IPS-NIHi7 (cell line): ENCODE results near the gene TDP1.
"Not testable (repeated sequence)": the region's sequence is repeated elsewhere in the genome, so short reads cannot be mapped to it uniquely, and the experiment has no call there.

ENCODE experiments used
- DNase-seq: peaks from one replicate; pipeline ENCODE4 v3.0.0; 2012; ENCODE audit warnings: mixed read lengths; ENCODE audit errors: extremely low spot score

The TDP1 gene

GRCh38 chr14:89990218-89990617 is 34.5 kb downstream of the TDP1 start:
- DNase-seq, result no peak

- DNase-seq, result no peak
Observed at GRCh38 chr14:89990623-89991275, 35.0 kb downstream of the TDP1 start.

- no peak for DNase-seq
Observed at GRCh38 chr14:89992273-89992672, 36.5 kb downstream of the TDP1 start.

GRCh38 chr14:89996963-89997362 is 41.2 kb downstream of the TDP1 start:
- DNase-seq, result no peak

GRCh38 chr14:90000935-90001334 is 45.2 kb downstream of the TDP1 start:
- no peak for DNase-seq

GRCh38 chr14:90003526-90004307 is 48.0 kb downstream of the TDP1 start:
- no peak for DNase-seq

- no peak for DNase-seq
Observed at GRCh38 chr14:90005441-90005840, 49.7 kb downstream of the TDP1 start.

- DNase-seq, result no peak
Observed at GRCh38 chr14:90005939-90006530, 50.3 kb downstream of the TDP1 start.

- no peak for DNase-seq
Observed at GRCh38 chr14:90017371-90017770, 61.6 kb downstream of the TDP1 start.

- DNase-seq, result no peak
Observed at GRCh38 chr14:90019824-90020523, 64.2 kb downstream of the TDP1 start.

- DNase-seq, result no peak
Observed at GRCh38 chr14:90023176-90023896, 67.6 kb downstream of the TDP1 start.

GRCh38 chr14:90024910-90025309 is 69.2 kb downstream of the TDP1 start:
- no peak for DNase-seq

- not testable (repeated sequence) for DNase-seq
Observed at GRCh38 chr14:90026608-90027007, 70.9 kb downstream of the TDP1 start.

GRCh38 chr14:90027842-90028241 is 72.1 kb downstream of the TDP1 start:
- no peak for DNase-seq

GRCh38 chr14:90034156-90034555 is 78.4 kb downstream of the TDP1 start:
- no peak for DNase-seq

GRCh38 chr14:90034835-90035525 is 79.3 kb downstream of the TDP1 start:
- DNase-seq, result no peak

GRCh38 chr14:90039253-90040010 is 83.7 kb downstream of the TDP1 start:
- DNase-seq, result no peak

GRCh38 chr14:90040411-90040810 is 84.7 kb downstream of the TDP1 start:
- DNase-seq, result no peak

- no peak for DNase-seq
Observed at GRCh38 chr14:90042496-90043252, 86.9 kb downstream of the TDP1 start.

GRCh38 chr14:90045616-90046015 is 89.9 kb downstream of the TDP1 start:
- no peak for DNase-seq
